HG03520 (cell line): ENCODE measurements around the gene IRS1.

ENCODE experiments used
- ATAC-seq: cut with Tn5 transposase; IDR thresholded peaks from one replicate; pipeline ENCODE4 v1.9.1; 2021; ENCODE audit warnings: mild to moderate bottlenecking, moderate library complexity; ENCODE audit not compliant: unreplicated experiment

The IRS1 gene

GRCh38 chr2:226694586-226695284, 104.9 kb downstream of the IRS1 start:
- no peak for ATAC-seq

- ATAC-seq = no peak
Measured at GRCh38 chr2:226694149-226694548, 105.5 kb downstream of the IRS1 start.

- ATAC-seq = no peak
Measured at GRCh38 chr2:226693521-226693920, 106.1 kb downstream of the IRS1 start.

- ATAC-seq = no peak
Measured at GRCh38 chr2:226692521-226693126, 107.0 kb downstream of the IRS1 start.

GRCh38 chr2:226691255-226691654, 108.4 kb downstream of the IRS1 start:
- ATAC-seq = no peak

GRCh38 chr2:226690461-226691024, 109.1 kb downstream of the IRS1 start:
- ATAC-seq = no peak

GRCh38 chr2:226687641-226688253, 111.9 kb downstream of the IRS1 start:
- no peak for ATAC-seq

- ATAC-seq = no peak
Measured at GRCh38 chr2:226684563-226684959, 115.1 kb downstream of the IRS1 start.

GRCh38 chr2:226683944-226684562, 115.6 kb downstream of the IRS1 start:
- no peak for ATAC-seq

- no peak for ATAC-seq
Measured at GRCh38 chr2:226683196-226683595, 116.4 kb downstream of the IRS1 start.
